GM13976 (cell line): ENCODE data around the gene RASAL2.
"Not testable (repeated sequence)": the region's sequence is repeated elsewhere in the genome, so short reads cannot be mapped to it uniquely, and the experiment has no call there.

Experiments
- DNase-seq: peaks from one replicate; pipeline ENCODE4 v3.0.0; 2012; ENCODE audit warnings: low spot score
- in situ Hi-C: fragments of 300-500 bp; cut with MboI; formaldehyde crosslinking; loops from one replicate; pipeline ENCODE4 v1.12.0; 2022; ENCODE audit warnings: low sequenced_read_pairs, mixed read lengths, inconsistent platforms; ENCODE audit not compliant: unreplicated experiment
- TF ChIP-seq, protein P1 (sequence below): IDR thresholded peaks from 2 replicates; pipeline ENCODE4 v1.5.1; 2012; ENCODE audit warnings: borderline replicate concordance, mild to moderate bottlenecking; ENCODE audit not compliant: insufficient read depth; ENCODE audit errors: extremely low read depth, missing control alignments, control extremely low read depth

The RASAL2 gene

DNA sequence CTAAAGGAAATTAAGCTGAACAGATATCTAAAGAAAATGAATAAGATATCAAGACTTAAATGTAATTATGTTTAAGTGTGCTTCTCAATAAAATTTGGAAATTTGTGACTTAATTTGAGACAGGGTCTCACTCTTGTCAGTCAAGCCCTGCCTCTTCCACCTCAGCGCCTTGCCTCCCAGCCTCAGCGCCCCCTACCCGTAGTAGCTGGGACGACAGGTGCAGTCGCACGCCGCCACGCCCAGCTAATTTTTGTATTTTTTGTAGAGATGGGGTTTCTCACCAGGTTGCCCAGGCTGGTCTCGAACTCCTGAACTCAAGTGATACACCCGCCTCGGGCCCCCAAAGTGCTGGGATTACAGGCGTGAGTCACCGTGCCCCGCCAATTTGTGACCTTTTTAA lies 285.9 kb downstream of the RASAL2 start:
- in situ Hi-C loops, result no loop called here
- TF ChIP-seq, protein P1, sequence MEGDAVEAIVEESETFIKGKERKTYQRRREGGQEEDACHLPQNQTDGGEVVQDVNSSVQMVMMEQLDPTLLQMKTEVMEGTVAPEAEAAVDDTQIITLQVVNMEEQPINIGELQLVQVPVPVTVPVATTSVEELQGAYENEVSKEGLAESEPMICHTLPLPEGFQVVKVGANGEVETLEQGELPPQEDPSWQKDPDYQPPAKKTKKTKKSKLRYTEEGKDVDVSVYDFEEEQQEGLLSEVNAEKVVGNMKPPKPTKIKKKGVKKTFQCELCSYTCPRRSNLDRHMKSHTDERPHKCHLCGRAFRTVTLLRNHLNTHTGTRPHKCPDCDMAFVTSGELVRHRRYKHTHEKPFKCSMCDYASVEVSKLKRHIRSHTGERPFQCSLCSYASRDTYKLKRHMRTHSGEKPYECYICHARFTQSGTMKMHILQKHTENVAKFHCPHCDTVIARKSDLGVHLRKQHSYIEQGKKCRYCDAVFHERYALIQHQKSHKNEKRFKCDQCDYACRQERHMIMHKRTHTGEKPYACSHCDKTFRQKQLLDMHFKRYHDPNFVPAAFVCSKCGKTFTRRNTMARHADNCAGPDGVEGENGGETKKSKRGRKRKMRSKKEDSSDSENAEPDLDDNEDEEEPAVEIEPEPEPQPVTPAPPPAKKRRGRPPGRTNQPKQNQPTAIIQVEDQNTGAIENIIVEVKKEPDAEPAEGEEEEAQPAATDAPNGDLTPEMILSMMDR, result no peak

DNA sequence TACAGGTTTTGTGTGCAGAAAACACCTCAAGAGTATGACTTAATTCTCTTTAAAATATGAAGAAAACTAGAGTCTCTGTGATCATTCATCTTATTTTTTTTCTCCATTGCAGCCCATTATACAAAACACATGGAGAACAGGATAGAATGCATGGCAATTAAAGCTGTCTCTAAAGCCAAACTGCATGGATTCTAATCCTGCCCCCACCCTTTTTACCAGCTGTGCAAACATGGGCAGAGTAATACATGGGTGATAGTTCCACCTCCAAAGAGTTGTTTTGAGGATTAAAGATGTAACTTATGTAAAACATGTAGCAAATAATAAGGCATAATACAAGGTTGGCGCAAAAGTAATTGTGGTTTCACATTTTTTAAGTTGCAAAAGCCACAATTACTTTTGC lies 288.5 kb downstream of the RASAL2 start:
- TF ChIP-seq, protein P1, result no peak
- in situ Hi-C loops, result no loop called here
- no peak for DNase-seq

More for the DNA sequence above, 285.9 kb downstream of the RASAL2 start:
- no peak for DNase-seq

DNA sequence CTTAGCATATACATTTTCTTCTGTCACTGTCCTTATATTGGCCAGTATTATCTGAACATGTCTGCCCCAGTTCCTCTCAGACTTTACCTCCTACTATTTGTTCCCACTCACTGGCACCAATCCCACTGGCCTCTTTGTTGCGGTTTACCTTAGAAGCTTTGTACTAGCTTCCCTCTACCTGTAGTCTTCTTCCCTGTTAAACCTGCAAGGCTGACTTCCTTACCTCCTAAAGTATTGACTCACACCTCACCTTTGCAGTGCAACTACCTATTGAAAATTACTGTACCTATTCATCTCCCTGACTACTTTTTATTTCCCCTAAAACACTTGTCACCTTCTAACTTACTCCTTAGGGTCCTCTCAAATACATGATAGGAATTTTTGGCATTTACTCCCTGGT lies 291.8 kb downstream of the RASAL2 start:
- in situ Hi-C loops, result no loop called here
- no peak for DNase-seq
- TF ChIP-seq, protein P1, result no peak

DNA sequence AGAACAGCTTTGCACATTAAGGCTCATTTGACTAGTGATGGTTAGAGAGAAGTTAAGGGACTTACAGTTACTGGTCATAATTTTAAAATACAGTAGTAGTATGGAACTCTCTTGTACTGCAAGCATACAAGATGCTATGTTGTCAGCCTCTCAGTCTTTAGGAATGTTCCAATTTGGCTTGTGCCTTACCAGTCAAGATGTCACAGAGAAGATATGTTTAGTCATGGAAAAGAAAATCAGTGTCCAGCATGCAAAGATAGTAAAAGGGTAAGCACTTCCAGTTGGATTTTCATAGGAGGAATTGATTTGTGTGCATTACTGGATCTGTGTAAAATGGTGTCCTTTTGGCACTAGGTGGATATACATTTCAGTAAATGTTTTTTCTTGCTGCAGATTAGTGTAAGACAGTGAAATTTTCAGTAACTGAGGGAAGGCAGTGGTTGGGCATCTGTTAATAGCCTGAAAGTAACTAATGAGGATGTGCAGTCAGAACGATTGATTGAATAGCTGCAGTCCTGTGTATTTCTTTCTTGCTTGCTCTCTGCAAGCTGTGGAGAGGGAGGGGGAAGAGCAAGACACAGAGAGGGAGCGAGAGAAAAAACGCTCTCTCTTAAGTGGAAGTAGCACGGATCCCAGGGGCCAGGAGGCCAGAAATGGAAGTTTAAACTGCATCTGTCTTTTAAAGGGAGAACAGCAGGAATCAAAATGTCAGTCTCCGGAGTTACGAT lies 294.7 kb downstream of the RASAL2 start:
- in situ Hi-C loops, result no loop called here

DNA sequence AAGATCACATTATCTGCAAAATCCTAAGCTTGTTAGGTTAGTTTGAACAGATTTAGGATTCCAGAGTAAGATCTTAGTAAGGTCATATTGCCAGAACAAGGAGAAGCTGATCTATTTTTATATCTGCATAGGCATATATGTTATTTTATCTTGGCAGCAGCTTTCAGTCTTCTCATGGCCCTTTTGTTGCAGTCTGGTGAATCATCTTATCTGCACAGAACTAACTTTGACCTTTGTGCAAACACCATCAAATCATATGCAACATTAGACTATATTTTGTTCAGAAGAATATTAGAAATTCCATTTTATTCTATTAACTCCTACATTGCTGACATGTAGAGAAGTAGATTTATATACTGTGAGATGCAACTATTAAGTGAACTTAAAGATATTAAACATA lies 295.5 kb downstream of the RASAL2 start:
- DNase-seq, result no peak
- TF ChIP-seq, protein P1, result no peak
- in situ Hi-C loops, result no loop called here

More for the DNA sequence above, 294.7 kb downstream of the RASAL2 start:
- DNase-seq, result no peak
- TF ChIP-seq, protein P1, result no peak

DNA sequence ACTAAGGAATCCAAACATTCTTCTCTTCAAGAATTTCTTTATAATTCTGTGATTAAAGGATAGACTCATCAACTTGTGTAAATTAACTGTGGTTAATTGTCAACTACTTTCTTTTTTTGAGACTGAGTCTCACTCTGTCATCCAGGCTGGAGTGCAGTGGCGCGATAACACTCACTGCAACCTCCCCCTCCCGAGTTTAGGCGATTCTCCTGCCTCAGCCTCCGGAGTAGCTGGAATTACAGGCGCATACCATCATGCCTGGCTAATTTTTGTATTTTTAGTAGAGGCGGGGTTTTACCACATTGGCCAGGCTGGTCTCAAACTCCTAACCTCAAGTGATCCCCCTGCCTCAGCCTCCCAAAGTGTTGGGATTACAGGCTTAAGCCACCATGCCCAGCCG lies 296.4 kb downstream of the RASAL2 start:
- DNase-seq, in situ Hi-C loops: not testable (repeated sequence)

DNA sequence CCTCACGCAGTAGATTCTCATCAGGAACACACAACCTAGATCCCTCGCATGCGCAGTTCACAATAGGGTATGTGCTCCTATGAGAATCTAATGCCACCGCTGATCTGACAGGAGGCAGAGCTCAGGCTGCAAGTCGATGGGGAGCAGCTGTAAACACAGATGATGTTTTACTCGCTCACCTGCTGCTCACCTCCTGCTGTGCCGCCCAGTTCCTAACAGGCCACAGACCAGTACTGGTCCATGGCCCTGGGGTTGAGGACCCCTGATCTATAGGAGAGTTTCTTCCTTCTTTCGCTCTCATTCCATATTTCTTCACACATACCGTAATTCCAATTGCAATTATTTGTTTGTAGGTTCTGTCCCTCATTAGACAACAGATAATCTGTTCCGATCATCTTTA lies 299.5 kb downstream of the RASAL2 start:
- in situ Hi-C loops, result no loop called here
- DNase-seq, result no peak
- TF ChIP-seq, protein P1, result no peak
